Stimulated activated CD4-positive, alpha-beta T cell treated with anti-CD3 and anti-CD28 coated beads, Interleukin-12 subunit alpha, Interleukin-12 subunit beta, amount 100 ng/mL, for 48 hours (primary cell): ENCODE data around the gene USP6NL.

Experiments used
- DNase-seq, 3 donors: peaks; one replicate each; pipeline ENCODE4 v3.0.0-alpha.2; 2020; ENCODE audit warnings: low read depth in 2 of 3, low spot score in 1 of 3

Gene USP6NL

DNA sequence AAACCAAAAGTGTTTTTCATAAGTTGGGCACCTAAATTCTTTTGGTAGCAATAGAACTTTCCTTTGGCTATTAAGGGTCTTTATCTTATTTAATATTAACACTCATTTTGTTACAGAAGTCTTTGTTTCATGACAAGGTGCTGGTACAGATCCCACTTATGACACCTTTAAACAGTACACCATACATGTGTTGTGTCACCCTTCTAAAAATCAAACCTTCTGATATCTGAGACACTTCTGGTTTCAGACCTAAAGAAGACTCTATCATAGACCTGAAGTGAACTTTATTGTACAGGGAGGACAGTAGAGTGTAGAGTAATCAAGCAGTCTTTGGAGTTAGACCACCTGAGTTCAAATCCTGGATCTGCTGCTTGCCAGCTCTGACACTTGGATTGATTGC lies 5.8 kb upstream of the USP6NL start:
- DNase-seq, result no peak

DNA sequence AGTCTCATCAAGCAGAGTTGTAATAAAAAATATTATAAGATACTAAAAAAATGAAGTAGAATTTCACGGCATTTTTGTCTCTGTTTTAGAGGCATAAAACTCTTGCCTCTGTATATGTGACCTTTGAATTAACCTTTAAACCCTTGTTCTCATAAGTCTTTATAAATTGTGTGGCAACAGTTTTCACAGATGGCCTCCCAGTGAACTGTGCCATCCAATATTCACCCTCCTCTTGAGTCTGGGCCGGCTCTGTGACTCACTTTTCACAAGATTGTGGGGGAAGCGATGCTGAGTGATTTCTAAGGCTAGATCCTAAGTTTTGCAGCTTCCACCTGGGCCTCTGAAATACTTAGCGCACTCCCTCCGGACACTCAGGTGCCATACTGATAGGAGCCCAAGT lies 4.6 kb upstream of the USP6NL start:
- no peak for DNase-seq

DNA sequence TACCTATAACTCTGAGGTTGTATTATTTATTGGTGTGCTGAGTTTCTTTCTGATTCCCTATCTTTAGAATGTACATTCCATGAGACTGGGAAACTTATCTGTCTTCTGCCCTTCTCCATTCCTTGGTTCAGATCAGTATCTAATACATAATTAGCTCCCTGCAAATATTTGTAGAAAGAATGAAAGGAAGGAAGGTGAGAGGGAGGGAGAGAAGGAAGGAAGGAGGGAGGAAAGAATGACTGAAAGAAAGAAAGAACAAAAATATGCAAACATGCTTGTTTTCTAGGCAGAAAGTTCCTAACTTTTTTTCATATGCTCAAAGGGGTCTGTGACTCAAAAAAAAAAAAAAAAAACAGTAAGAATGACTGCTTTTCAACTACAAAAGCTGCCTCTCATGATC lies 3.9 kb upstream of the USP6NL start:
- DNase-seq, result no peak

DNA sequence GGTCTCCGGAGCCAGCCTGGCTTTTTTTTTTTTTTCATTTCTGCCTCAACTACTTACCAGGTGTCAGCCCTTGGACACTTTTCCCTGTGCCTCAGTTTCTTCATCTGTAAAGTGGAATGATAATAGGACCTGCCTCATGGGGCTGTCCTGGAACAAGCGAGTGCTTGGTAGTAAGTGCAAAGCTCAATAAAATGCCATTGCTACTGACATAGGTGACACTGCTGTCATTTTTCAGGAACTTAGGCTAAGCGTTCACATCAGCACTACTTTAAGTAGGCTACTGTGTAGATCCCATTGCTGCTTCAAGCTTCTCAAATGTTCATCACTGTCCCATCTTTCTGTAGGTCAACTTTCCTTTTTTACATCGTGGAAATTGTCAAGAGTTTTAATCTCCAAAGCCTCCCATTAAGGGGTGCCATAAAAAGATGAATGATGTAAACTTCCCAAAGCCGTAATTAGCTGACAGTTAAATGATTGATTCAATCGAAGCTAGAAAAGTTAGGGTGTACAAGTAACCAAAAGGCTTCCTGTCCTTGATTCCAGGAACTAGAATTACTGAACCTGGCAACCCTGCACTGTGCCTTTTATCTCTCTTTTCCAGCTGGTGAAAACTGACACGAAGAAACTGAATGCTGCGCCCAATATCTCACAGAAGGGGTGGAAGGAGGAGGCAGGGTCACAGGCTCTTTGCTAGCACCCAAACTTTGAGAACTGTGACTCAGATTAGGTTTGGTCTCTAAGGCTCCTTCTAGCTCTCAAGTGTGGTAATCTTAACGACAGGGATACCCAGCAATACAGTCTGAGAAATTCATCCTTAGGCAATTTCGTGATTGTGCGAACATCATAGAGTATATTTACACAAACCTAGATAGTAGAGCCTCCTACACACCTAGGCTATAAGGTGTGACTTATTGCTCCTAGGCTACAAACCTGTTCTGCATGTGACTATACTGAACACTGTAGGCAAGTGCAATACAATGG lies 861 bp upstream of the USP6NL start:
- DNase-seq, result no peak

DNA sequence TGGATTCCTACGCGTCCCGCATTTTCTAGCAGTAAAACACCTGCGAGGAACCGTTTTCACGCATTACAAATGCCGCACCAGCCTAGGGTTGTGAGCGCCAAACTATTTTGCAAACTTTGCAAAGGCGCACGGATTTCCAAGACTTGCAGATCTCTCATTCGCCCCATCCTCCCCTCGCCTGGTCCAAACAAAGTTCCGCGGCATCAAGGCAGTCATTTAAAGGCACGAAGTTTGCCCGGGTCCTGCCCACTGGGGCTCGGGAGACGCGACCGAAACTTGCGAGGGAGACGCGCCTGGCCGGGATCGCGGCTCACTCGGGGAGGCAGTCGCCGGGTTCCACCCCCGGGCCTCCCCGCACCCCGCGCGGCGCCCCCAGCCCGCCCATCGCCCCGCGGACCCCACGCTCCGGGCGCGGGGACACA lies 613 bp downstream of the USP6NL start:
- no peak for DNase-seq

DNA sequence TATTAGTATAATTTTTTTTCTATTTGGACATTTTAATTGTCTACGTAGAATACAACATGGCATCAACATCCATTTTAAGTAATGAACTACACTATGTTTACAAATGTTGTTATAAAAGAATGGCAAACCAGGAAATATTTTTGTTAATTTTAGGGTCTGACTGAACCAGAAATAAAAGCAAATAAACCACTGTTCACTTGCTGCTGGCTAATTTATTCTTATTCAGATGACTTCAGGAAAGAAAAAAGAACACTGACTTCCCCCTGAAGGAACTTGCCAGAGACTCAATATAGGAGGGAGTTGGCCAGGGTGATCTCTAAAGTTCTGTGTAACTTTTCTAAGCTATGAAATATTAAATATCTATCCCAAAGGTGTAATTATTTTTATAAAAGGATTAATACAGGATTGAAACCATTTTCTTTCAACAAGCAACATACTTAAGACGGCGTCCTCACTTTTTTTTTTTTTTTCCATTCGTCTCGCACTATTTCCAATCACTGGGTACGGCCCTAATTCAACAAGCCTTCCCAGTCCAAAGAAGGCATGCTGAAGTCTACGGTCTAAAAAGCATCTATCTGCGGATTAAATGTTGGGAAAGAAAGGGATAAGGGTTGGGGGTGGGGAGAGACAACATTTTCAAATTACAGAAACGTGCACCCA lies 1.2 kb downstream of the USP6NL start:
- no peak for DNase-seq

DNA sequence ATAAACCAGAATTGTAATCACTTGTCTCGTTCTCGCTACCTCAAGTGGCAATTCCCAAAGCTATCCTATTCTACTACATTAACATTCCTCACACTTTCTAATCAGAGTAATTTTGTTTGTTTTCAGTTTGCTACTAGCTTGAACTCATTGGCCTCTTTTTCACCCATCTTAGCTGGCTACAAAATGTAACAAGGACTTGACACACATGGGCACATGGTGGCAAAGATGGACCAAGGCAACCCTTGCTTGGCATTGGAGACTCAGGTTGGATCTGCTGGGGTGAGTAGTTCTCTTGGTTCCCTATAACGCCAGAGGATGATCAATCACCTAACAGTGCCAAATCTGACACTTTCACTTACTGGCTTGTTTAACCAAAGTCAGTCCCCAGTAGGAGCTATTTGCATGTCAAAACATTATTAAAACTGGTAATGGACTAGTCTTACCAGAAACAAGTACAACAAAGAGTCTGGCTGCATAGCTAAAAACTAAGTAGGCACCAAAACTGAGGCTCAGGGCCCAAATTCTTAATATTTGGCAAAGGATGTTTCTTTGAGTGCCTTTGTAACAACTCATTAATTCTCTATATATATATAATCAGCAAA lies 1.9 kb downstream of the USP6NL start:
- DNase-seq, result no peak

DNA sequence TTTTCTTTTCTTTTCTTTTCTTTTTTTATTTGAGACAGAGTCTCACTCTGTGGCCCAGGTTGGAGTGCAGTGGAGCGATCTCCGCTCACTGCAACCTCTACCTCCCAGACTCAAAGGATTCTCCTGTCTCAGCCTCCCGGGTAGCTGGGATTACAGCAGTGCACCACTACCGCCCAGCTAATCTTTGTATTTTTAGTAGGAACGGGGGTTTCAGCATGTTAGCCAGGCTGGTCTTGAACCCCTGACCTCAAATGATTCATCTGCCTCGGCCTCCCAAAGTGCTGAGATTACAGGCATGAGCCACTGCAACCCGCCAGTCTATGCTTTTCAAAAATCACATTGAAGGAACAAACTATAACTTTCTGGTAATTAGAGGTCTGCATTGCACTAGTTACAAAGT lies 2.4 kb downstream of the USP6NL start:
- DNase-seq, result no peak

DNA sequence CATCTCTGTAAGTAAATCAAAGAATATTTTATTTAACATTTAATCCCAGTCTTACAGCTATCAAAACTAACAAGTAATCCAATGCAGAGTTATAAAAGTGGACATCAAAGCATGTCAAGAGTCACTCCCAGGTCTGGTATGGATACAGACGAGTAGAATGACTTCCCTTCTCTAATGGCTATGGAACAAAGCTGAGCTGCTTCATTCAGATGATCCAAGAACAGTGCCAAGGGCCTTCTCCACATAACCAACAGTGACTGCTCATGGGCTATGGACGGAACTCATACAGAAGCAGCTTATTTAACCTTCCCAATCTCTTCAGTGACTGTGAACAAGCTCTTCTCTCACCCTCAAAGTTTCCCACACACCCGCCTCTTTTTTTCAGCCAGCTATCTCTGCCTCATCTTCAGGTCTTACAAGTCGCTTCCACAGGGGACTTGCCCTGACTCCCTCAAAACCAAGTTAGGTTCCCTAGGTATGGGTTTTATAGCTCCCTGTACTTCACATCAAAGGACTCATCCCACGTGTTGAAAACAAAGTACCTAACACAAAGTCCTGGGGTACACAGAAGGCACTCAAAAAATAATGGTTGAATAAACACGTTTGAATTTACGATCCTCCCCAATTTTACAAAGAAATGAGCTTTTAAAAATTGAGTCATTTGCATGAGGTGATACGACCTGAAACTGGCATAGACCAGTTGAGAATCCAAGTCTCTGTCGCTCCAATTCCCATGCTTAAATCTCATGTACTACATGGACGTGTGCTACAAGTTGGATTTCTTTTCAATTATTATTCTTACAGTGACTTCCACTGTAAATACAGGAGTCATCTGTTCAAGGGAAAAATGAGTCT lies 3.1 kb downstream of the USP6NL start:
- no peak for DNase-seq

DNA sequence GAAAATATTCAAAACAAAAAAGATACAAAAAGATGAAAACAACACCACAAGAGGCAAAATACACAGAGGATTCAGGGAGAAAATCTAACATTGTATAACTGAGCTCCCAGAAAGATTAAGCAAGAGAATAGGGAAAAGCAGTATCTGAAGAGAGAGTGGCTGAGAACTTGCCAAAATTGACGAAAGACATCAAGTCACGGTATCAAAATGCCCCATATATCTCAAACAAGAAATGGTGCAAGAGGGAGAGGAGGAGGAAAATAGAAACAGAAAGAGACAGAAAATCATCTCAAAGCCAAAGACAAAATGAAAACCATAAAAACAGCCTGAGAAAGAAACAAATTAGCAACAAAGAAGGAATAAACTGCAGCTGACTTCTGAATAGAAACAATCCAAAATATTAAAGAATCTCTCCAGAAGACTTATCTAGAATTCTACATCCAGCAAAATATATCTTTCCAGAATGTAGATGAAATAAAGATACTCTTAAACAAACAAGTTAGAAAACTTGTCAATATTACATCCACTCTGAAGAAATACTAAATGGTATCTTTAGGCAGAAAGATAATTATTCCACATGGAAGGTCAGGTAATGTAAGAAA lies 5.5 kb downstream of the USP6NL start:
- no peak for DNase-seq

DNA sequence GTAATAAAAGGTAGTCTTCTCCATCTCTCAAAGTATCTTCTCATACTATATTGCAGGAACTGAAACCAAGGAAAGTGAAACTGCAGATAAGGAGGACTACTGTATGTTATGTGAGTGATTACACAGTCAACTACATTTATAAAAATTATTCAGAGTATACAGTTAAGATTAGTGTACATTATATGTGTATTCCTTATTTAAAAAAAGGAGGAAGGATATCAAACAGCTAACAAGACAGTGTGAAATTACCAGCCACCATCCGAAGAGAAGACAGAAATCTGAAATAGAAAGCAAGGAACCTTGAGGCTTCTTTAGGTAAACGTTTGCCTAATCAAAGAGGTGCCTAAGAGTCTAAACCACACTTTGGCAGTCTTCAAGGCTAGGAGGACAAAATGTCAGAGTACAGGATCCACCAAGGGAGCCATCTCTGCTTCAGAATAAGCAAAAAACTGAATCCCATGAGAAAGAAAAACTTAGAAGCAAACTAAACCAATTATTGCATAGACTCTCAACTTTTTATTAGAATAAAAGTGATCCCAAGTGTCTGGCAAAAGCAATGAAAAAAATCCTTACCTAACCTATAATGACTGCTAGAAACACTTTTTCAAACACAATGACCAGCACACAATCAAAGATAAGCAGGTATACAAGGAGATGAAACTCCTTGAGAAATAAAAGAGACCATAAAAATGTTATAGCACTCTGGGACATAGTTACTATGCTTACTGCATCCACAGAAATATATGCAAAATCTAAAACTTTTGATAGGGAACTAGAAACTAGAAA lies 6.4 kb downstream of the USP6NL start:
- no peak for DNase-seq

DNA sequence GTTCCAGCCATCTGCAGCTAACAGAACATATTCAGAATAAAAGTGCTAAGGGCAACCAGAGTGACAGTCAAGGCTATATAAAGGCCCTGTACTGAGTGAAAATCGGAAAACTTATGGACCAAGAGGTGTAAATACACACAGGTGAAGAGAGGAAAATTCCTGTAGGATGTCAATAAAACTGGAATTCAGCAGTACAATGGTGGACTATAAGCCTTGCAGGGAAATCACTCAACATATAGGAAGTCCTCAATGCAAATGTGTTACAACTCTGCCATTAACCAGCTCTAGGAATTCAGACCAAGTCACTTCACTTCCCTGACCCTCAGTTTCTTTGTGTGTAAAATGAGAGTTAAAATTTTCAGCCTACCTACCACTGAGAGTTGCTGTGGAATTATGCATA lies 7.7 kb downstream of the USP6NL start:
- no peak for DNase-seq

DNA sequence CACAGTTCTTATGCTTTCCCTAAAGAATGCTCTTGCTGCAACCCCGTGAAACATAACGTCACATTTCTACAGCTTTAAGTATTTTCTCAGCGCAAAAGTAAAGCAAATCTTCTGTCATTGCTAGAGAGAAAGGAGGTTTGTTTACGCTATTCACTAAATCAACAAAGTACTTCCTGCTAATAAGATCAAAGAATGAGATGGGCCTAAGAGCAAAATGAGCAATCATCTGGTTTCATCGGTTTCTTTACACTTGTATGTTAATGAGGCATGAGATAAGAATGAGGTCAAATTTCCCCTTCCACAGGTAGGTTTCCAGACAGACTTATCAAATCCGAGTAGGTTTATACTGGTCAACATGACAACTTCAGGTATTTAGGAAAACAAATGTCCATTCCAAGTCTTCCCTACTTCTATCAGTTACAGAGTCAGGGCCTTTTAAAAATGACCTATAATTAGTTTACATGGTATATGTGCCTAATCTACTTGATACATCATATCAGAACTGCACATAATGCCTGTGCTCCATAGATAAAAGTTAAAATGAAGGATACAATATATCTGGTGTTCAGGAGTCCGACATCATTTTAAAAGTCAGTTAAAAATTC lies 8.4 kb downstream of the USP6NL start:
- no peak for DNase-seq

DNA sequence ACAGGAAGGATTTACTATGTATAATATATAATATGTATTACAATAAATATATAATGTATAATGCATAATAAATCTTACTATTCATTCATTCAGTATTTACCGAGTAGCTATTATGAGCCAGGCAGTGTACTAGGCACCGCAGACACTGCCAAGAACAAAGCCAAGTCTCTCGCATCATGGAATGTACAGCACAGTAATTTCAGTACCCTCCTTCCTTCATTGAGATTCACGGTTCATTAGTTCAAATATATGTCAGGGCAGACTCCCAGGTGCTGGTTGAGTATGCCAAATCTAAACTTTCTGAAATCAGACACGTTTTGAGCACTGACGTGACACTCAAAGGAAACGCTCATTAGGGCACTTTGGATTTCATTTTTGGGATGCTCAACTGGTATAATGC lies 9.1 kb downstream of the USP6NL start:
- DNase-seq, result no peak

DNA sequence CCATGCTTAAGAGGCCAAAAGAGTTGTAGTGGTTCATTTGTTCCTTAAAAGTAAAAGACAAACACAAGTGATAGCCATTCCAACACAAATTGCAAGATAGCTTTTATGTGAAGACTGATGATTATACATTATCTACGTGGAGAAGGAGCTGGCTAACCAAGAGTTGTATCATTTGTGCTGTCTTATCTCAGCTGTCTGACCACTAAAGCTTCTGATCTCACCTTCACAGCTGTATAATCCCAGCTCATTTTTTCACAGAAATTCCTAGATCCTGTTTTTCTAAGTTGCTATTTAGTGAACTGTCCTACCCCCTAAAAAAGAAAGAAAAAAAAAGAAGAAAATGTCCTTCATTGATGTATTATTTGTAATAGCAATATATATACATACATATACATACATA lies 9.8 kb downstream of the USP6NL start:
- DNase-seq, result no peak

DNA sequence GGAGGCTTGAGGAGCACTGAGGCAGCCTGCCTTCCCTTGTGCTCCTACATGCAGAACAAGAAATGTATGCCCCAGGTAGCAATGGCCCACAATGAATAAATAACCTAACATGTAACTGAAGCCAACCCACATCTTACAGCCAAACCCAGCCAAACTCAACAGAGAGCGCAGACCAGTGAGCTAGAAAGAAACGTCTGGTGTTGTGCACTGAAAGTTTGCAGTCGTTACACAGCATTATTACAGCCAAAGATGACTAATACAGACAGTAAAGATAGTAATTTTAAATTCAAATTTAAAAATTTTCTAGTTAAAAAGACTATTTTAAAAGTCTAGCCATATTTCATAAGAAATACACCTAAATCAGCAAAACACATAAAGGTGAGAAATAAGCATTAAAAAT lies 11.2 kb downstream of the USP6NL start:
- no peak for DNase-seq

DNA sequence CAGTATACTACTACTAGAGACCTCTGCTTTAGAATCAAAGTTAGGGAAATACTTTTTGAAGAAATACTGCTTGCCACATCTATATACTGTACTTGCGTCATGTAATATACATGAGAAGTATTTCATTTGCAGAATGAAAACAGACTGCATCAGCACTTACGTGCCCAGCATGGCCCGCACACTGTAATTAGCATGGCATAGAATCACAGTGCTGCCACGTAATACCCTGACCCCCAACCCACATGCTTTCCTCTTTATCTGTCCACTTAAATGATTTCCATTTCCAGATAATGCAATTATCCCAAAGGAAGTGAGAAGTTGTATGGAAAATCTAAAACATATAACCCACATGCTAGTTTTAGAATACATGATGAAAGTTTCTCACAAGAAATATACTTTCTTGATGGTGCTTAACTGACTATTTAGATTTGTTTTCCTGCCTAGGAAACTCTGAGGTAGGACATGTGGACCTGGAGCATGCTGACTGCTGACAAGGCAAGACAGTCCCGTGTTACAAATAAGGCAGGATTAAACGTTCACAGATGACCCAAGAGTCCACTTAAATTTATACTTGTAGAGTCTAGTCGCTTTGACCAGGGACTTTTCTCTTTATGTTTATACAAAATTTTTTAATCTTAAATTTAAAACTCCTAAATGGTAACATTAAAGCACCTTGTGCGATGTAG lies 12.6 kb downstream of the USP6NL start:
- no peak for DNase-seq

DNA sequence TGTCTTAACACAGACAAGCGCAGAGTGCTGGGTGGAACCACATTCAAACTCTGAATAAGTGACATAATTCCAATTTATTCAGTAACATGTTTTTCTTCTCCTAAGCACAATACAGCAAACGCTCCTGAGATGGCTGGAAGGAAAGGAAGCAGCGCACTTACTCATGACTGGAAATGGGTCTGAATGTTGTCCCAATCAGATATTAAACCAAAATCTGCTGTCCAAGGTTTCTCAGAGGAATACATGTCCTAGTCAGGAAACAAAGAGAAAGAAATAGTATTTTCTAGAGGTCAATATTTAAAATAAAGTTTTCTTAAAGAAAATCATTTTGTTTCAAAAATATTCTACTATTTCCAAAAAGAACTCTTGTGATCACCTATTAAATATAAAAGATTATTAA lies 14.0 kb downstream of the USP6NL start:
- no peak for DNase-seq

DNA sequence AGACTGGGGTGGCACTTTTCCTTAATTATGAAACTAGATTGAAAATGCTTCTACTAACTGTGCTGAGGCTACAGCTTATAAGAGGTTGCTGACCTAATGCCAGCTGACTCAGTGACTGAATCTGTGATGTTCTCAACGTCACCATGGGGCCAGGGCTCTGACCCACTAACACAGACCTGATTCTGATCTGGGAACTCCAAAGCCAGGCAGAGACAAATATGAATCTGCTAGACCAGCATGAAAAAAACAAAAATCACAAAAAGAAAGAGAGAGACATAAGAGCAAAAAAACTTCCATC lies 16.1 kb downstream of the USP6NL start:
- no peak for DNase-seq
